ENCODE results near the gene DBF4.

GRCh38 chr7:87941138-87941537, 64.8 kb downstream of the DBF4 start:
- no peak for TF ChIP-seq CTCF (conservative IDR thresholded peaks at IDR 0.05 in 1 of 2, IDR thresholded peaks at IDR 0.05 in 1 of 2; ENCODE audit: low read depth in 1 of 2, low read length in 2 of 2)
- TF ChIP-seq EZH2 (IDR thresholded peaks at IDR 0.05; ENCODE audit: low read length, missing control alignments), result no peak
